Measurements from ENCODE around the gene HDGFL3.
"Not testable (repeated sequence)": the region's sequence is repeated elsewhere in the genome, so short reads cannot be mapped to it uniquely, and the experiment has no call there.

Gene HDGFL3

DNA sequence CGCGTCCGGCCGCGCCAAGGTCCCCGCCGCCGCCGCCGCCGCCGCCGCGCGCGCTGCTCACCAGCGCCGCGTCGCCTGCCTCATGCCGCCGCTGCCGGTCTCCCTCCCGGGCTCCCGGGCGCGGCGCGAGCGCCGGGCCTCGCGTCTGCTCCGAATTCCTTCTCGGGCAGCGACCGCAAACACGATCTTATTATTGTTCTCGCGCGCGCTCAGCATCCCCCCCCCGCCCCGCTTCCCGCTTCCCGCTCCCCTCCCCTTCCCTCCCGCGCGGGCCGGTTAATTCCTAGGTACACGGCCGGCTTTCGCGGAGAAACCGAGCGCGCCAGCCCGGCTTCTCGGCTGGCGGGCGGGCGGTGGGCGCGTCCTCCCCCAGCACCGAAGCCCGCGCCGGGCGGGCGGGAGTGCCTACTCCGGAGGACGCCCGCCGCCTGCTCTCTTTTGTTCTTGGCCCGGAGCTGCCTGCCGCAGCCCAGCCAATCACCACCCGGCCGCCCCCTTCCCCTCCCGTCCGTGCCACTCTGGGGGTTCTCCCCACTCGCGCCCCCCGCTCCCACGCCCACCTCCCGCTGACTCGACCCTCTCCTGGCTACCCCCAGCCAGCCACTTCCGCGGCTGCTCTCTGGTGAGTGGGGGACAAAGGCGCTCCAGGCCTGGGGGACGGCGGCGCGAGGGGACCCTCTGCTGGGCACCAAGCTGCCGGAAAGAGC lies at the start of gene HDGFL3:
HDGFL3 (minus strand) TSS at position 164 of the 707 bp plus-strand sequence. CDS start 409 bp downstream, outside the sequence.
- DNase-seq: peak; percentile 28

DNA sequence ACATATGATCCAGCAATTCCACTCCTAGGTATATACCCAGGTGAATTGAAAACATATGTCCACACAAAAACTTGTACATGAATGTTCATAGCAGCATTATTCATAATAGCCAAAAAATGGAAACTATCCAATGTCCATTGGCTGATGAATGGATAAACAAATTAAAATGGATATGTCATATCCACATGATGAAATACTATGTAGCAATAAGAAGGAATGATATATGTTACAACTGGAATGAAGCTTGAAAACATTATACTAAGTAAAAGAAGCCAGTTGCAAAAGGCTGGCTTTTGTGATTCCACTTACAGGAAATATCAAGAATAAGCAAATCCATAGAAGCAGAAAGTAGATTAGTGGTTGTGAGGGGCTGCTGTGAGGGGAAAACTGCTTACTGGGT lies 43.2 kb upstream of the HDGFL3 start:
- no peak for DNase-seq

DNA sequence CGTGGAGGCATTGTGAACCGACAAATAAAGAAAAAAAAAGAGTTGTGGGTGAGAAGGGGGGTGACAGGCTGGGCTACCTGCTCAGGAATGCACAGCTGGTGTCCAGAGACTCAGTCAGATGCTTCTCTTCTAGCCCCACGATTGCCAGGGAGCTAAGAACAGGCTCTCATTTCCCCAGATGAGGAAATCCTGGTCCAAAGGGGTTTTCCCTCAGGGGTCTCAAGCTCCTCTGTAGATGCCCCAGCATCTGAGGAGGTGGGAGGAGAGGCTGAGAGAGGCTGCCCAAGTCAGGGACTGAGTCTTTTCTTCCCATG lies 41.4 kb upstream of the HDGFL3 start:
- DNase-seq: no peak

DNA sequence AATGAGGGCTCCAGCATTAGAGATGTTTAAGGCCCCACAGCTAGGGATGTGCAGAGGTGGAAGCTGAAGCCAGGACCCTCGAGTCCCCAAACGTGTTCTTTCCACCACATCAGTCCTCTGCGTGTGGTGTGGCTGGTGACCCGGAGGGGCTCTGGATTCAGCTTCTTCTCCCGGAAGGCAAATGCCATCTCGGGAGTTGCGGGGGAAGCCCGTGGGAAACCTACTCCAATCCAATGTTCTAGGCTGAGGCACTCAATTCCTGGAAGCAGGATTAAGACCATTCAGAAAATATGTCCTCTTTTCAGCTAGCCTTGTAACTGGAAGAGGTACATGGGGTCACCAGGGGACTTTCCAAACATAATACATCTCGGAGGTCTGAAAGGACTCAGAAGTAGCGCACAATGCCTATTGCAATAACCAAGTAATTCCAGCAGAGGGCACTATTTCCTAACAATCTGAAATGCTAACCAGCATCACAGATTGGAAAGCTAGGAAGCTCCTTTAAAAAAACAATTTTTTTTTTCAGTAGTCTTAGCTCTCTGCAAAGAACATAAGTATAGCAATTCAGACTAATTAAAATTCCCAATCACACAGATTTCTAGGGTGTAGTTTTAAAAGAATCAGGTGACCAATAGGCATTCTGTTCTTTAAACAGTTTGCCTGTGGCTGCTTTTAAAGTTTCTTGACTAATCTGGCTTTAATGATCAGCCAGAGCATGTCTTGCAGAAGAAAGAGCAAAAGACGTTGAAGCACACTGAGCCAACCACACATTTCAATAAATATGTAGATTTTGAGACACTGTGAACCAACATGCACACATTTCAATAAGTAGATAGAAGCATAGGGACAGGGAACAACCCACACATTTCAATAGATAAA lies 40.8 kb upstream of the HDGFL3 start:
- no peak for DNase-seq

DNA sequence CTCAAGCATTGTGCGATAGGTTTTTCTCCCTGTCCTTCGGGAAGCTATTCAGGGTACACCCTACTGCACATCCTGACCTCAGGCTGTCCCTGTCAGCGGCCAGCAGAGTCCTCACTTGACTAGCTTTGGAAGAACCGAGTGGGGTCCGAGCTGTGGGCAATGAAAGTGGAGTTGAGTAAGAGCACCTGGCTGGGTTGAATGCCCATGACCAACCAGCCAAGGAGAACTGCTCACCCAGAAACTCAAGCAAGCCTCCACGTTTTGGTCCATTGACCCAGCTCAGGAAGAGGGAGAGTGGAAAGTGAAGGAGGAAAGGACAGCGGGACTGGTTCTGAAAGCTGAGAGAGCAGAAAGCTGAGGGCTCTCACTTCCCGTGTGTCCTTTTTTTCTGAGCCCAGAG lies 36.0 kb upstream of the HDGFL3 start:
- no peak for DNase-seq

DNA sequence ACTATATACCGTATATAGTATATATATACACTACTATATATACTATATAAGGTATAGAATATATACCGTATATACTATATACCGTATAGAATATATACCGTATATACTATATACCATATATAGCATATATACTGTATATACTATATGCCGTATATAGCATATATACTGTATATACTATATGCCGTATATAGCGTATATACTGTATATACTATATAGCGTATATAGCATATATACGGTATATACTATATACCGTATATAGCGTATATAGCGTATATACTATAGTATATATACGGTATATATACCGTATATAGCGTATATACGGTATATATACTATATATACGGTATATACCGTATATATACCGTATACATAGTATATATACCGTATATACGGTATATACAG lies 22.6 kb upstream of the HDGFL3 start:
- no peak for DNase-seq

DNA sequence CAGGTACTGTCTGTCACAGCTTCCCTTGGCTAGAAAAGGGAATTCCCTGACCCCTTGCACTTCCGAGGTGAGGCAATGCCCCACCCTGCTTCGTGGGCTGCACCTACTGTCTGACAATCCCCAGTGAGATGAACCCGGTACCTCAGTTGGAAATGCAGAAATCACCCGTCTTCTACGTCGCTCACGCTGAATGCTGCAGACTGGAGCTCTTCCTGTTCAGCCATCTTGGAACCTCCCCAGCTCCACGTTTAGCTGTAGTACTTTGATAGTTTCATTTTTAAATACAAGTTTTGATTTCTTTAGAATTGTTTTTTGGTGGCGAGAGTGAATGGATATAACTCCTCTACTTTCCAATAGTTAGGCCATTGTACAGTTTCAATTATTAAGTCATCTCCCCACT lies 17.8 kb upstream of the HDGFL3 start:
- no peak for DNase-seq

DNA sequence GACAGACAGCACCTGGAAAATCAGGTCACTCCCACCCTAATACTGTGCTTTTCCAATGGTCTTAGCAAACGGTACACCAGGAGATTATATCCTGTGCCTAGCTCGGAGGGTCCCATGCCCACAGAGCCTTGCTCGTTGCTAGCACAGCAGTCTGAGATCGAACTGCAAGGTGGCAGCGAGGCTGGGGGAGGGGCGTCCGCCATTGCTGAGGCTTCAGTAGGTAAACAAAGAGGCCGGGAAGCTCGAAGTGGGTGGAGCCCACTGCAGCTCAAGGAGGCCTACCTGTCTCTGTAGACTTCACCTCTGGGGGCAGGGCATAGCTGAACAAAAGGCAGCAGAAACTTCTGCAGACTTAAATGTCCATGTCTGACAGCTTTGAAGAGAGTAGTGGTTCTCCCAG lies 14.2 kb upstream of the HDGFL3 start:
- DNase-seq: not testable (repeated sequence)

DNA sequence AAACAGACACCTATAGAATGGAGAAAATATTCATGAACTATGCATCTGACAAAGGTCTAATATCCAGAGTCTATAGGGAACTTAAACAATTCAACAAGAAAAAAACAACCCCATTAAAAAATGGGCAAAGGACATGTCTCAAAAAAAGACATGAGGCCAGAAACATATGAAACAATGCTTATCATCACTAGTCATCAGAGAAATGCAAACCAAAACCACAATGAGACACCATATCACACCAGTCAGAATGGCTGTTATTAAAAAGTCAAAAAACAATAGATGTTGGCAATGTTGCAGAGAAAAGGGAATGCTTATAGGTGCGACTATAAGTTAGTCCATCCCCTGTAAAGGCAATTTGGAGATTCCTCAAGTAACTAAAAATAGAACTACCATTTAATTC lies 11.4 kb upstream of the HDGFL3 start:
- DNase-seq: no peak

DNA sequence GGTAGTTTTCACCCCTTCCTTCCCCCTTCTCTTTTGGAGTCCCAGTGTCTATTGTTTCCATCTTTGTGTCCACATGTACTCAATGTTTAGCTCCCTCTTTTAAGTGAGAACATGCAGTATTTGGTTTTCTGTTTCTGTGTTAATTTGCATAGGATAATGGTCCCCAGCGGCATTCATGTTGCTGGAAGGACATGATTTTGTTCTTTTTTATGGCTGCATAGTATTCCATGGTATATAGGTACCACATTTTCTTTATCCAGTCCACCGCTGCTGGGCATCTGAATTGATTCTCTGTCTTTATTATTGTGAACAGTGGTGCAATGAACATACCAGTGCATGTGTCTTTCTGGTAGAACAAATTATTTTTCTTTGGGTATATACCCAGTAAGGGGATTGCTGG lies 7.7 kb upstream of the HDGFL3 start:
- DNase-seq: no peak

DNA sequence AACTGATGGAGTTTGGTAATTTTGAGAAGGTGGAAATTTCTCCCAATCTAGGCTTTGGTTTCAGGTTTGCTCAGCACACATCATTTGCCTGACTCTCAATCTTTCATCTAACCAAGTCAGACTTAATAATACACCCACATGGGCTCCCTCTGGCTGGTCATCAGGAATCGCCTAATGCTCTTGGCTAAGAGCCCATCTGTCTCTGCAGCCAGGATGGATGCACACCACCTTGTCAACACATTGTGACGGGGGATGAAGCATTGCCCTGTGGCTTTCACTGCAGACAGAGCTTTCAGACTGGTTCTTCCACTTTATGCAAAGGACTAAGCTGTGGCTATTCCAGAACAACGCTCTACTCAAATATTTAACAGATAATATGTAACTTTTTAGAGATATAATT lies 3.0 kb upstream of the HDGFL3 start:
- DNase-seq: peak; percentile 24

DNA sequence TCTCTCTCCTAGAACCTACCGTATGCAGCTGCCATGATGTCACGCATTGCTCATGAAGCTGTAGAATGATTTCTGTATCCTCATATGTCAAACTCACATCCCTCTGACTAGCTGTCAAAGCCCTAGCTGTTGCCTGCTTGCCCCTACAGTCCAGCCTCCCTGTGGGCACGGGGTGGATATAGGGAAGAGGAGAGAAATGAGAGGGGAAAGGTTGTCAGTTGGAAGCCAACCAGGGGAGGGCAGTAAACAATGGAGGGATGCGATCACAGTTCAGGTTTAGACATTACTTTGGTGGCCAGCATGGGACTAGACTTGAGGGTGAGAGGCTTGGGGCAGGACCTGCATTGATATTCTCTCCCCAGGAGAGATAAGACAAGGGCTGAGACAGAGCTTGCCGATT lies 1.7 kb upstream of the HDGFL3 start:
- no peak for DNase-seq

DNA sequence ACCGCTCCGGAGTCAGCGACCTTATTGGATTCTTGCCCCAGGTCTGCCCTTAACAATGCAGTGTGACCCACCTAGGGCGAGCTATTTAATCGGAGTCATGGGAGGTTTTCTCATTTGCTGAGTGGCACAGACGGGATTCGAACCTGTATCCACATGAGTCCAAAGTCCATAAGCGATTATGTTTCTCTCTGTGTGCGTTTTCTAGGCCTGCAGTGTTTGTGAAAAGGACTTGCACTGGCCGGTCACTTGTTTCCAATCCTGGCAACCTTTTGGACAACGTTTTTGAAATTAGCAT lies 691 bp upstream of the HDGFL3 start:
- no peak for DNase-seq

DNA sequence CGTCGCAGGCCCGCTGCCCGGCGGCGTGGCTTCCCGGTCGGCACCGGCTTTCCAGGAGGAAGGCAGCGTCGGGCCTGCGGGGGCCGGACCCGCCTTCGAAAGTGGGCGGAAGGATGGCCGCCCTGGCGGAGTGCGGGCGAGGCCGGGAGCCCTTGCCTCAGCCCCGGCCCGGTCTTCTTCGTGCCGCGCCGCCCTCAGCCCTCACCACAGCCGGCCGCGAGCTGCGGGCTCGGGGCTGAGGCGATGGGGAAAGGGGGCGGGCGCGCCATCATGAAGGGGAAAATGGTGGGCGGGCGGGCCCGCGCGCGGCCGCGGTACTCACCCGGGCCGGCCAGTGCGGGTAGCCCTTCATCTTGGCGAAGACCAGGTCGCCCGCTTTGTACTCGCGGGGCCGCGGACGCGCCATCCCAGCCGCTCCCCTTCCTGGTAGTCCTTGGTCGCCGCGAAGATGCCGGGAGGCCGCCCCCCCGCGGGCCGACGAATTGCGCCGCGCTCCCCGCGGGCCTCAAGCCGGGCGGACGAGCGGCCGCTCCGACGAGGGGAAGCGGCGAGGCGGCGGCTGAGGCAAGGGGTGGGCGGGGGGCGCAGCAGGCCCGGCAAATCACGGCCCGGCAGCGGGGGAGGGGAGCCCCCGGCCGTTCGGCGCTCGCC lies 489 bp downstream of the HDGFL3 start:
- no peak for DNase-seq

DNA sequence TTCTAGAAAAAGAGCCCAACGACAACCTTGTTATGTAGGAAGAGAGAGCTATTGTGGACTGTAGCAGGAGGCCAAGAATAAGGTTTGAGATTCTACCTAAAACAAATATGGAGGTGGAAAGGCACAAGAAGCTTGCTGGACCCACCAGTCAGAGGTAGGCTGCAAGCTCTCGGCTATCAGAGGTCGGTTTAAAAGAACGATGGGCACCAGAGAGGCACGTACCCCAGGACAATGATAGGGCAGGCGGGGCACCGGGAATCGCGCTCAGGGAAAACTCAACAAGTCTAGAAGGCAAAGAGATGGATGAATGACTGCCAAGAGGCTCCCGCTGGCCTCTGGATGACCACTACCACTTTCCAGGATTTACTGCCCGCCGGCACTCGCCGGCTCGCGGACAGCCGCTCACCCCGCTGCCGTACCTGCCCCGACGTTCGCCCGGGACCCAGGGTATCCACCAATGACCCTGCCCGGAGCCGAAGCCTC lies 1.1 kb downstream of the HDGFL3 start:
- no peak for DNase-seq

DNA sequence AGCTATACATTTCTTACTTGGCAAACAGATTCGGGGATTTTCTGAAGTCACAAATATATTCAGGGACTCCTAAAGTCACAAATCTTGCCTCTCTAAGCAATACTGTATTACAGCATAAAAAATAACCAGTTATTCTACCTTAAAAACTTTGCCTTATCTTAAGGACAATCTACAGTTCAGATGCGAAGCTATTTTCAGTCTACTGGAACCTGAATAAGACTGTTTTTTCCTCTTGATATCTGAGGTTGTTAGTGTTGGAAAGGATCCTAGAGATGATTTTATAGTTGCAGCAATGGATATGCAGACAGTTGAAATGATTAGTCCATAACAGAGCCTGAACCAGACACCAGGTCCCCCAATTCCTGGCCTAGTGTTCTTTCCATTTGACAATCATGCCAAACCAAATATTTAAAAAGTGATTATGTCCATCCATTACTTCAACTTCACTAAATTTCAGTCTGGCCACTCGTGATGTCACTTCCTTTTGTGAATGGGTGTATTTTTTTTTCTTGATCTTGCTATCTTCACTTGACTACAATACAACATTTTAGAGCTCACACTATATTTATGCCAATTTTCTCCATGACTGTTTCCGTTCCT lies 1.8 kb downstream of the HDGFL3 start:
- no peak for DNase-seq

DNA sequence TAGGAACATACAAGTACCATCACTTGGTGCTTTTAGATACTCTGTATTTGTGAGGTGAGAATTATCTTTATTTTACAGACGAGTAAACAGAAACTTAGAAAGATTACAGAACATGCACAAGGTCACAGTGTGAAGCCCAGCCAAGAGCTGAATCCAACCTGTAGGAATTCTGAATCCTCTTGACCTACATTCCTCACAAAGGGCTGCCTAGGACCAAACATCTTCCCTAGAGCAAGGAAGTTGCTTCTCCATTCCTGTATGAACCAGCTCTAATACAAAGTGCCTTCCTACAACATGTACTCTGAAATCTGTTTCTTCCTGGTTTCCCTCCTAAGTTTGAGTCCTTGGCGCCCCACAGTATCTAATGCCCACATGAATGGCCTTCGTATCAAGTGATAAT lies 2.9 kb downstream of the HDGFL3 start:
- no peak for DNase-seq

DNA sequence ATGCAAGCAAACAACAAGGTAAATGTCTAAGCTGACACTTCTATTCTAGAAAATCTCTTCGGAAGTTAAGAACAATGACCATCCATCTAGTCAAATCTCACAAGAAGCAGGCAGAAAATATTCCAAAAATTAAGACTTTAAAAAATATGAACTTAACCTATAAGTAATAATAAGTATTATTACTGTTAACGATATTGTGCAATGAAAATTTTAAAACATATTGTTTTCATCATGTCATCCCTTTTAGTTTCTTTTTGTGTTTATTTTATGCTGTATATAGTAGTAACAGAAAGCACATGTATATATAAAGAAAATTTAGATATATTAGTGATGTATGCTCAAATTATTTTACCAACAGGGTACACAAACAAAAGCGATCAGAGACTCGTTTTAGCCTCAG lies 4.1 kb downstream of the HDGFL3 start:
- DNase-seq: no peak

DNA sequence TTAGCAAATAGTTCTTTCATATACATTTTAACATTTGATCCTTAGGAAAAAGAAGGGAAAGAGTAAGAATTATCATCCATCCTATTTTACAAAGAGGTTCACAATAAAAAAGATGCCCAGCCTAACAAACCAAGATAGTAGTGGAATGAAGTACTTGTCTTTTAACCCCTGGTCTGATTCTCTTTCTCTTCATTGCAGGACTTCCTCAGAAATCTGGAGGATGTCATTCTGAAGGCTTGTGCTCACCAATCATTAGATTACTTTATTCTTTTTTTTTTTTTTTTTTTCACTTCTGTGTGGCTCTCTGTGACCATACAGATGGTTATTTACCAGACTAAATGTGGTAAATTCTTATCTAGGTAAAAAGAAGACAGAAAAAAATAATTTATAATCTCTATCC lies 7.0 kb downstream of the HDGFL3 start:
- no peak for DNase-seq

DNA sequence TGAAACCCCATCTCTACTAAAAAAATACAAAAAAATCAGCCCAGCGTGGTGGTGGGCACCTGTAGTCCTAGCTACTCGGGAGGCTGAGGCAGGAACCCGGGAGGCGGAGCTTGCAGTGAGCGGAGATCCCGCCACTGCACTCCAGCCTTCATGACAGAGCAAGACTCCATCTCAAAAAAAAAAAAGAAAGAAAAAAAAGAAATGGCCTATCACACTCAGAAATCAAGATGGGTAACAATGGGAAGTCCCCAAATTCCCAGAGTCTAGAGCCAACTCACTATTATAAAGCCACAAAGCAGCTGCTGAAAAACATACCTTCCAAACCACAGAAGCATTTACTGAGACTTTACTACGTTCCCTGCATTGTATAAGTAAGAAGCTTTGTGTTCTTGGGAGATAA lies 7.5 kb downstream of the HDGFL3 start:
- DNase-seq: no peak

DNA sequence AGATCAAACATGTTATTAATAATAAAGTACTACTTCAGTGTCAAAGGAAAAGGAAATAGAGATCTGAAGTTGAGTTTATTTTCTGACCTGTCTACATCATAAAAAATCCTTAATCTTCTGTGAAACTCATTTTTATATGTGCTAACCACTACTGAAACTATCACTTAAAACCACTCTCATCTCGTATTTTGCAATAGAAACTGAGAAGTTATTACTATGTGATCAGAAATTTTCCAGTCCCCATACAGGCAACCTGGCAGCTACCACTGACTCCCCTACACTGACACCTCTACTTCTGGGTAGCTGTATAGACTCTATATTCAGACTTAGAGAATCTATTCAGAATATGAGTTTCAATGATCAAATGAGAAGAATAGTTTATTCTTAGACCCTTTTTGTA lies 8.3 kb downstream of the HDGFL3 start:
- no peak for DNase-seq

DNA sequence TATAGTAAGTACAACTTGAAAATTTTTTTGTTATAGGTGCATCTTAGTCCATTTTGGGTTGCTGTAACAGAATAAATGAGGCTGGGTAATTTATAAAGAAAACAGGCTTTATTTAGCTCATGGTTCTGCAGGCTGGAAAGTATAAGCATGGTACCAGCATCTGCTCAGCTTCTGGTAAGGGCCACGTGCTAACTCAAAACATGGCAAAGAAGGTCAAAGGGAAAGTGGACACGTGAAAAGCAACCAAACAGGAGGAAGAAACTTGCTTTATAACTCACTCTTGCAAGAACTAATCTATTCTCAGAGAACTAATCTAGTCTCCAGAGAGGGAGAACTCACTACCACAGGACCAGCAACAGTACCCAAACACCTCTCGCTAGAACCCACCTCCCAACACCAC lies 9.1 kb downstream of the HDGFL3 start:
- no peak for DNase-seq

DNA sequence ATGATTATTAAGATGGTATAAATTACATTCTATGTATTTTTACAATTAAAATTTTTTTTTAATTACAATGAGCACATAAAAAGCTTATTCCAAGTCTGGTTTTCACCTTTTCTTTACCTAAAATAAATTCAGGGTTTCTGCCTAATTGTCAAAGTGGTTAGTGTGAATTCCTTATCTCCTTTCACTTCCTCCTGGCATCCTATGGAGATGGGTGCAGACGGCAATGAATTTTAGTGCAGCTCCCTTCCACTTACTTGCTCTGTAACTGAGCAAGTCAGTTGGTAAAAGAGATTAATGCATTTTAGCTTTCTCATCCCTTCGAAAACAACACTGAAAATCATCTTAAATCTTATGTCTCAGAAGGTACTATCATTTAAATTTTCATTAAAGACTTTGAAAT lies 13.1 kb downstream of the HDGFL3 start:
- no peak for DNase-seq

DNA sequence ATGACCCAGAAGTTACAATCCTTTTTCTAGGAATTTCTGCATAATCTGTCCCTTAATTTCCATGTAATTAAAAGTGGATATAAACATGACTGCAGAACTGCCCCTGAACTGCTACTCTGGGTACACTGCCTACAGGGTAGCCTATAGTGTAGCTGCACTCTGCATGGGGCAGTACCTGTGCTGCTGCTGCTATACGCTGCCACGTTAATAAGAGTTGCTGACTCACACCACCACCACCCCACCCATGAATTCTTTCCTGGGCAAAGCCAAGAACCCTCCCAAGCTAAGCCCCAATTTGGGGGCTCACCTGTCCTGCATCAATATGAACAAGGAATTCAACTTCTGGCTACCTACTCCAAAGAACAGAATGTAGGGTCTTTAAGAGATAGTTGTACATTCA lies 13.9 kb downstream of the HDGFL3 start:
- DNase-seq: no peak
